IPS-18c (cell line): Measurements from ENCODE around the gene KLHL25.

Experiments
- H3K4me3 ChIP-seq: 2 replicates; pipeline ENCODE4 v1.7.0; 2013; ENCODE audit warnings: low read depth, mild to moderate bottlenecking, low read length, moderate library complexity; ENCODE audit not compliant: insufficient read depth
- H3K9me3 ChIP-seq: one replicate; pipeline ENCODE4 v1.6.1; 2013; ENCODE audit warnings: mild to moderate bottlenecking, low read length, moderate library complexity; ENCODE audit not compliant: control insufficient read depth, insufficient read depth

Gene KLHL25

DNA sequence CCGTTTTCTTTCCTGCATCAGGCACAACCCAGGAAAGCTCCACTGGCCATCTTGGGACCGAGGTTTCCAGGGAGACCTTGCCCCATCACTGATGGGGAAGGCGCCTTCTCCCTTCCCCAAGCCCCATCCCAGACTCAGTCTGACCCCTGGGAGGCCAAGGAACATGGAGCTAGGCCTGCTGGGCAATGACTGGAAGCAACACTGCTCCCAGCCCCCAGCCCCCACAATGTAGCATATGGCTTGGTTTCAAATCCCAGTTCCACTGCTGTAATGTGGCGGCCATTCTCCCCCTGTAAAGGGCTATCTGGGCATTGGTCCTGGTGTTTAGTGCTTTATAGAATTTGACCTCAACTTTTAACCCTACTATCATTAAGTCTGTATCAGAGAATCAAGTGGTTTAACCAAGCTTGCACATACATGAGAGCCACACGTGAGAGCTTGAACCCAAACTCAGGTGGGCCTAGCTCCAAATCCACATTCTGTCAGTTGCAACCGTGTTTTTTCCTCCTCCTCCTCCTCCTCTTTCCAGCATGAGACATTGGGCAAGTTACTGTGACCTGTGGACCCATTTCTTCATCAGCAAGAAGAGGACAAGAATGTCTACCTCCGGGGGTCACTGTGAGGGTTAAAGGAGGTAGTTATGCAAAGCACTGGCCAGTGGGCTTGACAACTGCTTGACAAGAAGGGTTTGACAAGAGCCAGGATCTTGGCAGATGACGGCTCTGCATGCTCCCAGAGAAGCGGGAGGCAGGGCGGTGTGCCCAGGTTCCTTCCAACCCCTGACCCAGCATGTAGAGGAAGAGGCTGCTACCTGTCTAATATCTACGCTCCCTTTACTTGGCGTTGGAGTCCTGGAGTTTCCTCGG is 37.4 kb downstream of the KLHL25 start:
- no peaks in the 10 kb centered on the region for H3K9me3 ChIP-seq

DNA sequence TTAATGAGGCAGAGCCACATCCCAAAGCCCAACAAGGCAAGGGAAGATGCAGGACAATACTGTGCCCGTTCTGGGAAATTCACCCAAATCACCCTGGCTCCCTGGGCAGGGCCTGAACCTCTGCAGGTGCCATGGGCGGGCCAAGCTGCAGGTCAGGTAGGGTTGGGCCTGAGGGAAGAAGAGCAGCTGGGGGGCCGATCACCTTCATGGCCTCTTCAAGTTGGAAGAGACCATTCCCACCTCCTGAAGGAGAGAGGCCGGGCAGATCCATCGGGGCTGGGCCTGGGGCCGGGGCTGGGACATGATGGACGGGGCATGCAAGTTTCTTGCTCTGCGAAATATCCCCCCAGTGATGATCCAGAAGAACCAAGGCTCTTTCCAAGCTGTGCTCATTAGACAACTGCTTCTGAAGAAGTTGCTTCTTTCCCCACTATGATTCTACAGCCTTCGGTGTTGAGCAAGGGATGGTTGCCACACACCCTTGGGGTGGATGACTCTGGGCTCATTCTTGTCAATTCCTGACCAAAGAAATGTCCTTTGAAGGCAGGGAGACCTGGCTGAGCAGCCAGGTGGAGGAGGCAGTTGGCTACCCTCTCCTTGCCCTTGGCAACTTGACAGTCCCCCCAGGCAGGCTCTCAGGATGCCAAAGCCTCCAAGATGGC is 38.2 kb downstream of the KLHL25 start:
- Histone ChIP-seq H3K4me3 (no peak overlapping the region), H3K9me3 (no peaks in the 10 kb centered on the region)

More for the DNA sequence above, 37.4 kb downstream of the KLHL25 start:
- H3K4me3 ChIP-seq: no peak overlapping the region

DNA sequence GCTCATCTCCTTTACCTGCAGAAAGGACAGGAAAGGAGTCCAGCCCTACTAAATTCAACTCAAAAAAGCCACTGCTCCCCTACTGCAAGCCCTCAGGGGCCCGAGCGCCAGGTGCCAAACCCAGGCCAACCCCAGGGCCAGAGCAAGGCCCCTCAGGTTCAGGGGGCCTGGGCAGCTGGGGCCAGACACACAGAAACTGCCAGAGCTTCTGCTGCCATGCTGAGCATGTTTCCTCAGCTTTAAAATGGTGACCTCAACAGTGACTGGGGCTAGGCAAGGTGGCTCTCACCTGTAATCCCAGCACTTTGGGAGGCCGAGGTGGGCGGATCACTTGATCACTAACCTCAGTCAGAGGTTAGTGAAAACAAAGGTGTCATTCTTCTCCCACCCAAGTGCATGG is 38.8 kb downstream of the KLHL25 start:
- Histone ChIP-seq H3K4me3 (no peak overlapping the region), H3K9me3 (no peaks in the 10 kb centered on the region)

DNA sequence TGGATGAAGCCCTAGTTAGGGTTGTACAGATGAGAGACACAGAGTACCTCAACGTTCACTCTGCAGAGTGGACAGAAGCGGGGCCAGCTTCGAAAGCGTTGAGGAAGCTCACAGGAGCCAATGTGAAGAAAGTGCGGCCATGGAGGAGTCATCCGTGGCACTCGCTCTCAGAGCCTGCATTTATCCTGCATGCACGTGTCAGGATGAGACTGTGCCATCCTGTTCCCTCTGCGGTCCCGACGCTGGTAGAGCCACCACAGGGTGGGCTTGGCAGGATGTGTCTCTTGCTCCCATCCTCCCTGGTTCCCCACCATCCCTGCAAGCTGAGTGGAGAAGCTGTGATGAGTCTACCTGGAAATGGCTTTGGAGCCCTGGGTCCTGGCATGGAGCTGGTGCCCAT is 39.3 kb downstream of the KLHL25 start:
- Histone ChIP-seq H3K4me3 (no peak overlapping the region), H3K9me3 (no peaks in the 10 kb centered on the region)

DNA sequence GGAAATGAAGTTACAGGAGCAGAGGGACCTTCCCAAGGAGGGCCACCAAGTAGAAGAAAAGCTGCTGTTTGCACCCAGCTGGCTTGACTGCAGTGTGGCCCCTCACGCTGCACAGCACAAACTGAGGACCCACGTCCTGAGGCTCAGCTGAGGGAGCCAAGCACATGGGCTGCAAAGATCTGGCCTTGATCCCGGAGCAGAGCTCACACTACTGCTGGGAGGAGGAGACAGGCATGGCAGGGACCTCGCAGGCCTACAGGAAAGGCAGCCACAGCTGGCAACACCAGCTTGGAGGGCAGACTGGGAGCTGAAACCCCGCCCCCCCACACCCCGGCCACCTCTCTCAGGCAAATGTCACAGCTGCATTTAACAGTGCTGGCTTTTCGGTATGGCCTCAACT is 39.7 kb downstream of the KLHL25 start:
- Histone ChIP-seq H3K9me3 (no peaks in the 10 kb centered on the region), H3K4me3 (no peak overlapping the region)

DNA sequence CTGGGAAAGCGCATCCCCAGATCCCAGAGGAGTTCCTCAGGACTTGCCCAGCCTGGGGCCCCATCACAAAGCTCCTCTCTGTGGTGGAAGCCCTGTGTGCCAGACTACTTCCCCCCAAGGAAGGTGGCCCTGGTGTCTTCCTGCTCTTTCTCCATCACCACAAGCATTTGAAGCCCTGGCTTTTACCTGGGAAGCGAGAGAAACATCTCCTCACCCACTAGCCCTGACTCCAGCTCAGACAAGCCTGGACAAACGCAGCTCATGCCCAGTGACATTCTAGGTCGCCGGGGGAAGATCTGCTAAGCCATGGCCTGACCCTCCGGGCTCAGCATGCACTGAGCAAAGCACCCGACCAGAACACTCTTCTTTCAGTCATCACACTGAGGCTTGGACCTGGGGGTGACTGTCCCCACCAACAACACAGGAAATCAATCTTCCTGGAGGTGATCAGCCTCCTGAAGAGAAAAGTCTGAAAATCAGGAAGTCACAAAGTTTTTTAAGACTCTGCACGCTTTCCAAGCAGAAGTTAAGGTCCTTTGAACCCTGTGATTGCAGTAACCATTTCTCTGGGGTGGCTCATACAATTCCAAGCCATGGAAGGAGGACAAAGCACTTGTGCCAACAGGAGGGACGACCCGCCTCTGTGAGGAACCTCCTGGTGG is 40.8 kb downstream of the KLHL25 start:
- Histone ChIP-seq H3K4me3 (no peak overlapping the region), H3K9me3 (no peaks in the 10 kb centered on the region)

DNA sequence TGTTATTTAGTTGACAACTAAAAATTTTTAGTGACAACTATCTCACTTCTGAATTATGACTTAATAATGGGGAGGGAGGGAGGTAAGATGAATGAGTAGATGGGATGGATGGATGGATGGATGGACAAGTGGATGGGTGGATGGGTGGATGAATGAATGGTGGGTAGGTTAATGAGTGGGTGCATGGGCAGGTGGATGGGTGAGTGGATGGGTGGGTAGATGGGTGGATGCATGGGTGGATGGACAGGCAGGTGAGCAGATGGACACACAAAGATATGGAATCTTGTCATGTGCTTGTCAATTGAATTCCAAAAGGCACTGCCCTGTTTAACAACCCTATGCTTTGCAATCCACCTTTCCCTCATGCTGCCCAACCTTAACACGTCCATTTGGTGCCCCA is 41.5 kb downstream of the KLHL25 start:
- no peak overlapping the region for H3K4me3 ChIP-seq
- H3K9me3 ChIP-seq: no peaks in the 10 kb centered on the region

DNA sequence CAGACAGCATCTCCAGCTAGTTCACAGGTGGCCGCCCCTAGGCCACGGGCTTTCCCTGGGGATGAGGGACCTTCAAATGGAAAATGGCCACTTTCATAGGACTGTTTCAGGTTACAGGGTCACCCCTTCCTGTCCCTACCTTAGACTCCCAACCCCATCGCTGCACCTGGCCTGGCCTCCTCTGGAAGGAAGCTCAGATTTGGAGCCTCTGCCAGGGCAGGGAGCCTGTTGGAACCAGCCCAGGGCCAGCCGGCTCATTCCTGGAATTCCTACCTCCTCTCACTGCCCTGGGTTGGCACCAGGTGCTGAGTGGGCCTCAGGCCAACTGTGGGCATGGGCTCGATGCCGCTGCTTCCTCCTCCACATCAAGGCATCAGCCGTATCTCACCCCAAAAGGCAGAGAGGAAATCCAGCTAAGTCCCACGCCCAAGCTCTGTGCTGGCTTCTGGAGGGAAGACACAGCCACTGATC is 42.2 kb downstream of the KLHL25 start:
- no peak overlapping the region; the same call in 1 of the 2 replicates for H3K4me3 ChIP-seq
- no peaks in the 10 kb centered on the region for H3K9me3 ChIP-seq

DNA sequence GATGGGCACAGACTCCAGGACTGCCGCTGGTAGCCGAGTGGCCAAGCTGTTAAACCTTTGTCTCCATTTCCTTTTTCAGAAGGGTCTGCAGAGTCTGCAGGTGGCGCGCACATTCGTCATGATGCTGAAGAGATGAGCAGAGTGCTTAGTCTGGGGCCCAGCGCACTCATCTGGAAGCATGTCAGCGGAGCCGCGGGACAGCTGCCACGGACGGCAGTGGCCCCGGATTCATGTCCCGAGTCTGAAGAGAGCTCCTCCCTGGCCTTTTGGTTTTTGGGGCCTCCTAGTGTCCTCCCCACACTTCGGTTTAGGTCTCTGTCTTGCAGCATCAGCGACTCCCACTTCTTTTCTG is 42.6 kb downstream of the KLHL25 start:
- Histone ChIP-seq H3K9me3 (no peaks in the 10 kb centered on the region), H3K4me3 (peak overlapping the region; percentile 26)

DNA sequence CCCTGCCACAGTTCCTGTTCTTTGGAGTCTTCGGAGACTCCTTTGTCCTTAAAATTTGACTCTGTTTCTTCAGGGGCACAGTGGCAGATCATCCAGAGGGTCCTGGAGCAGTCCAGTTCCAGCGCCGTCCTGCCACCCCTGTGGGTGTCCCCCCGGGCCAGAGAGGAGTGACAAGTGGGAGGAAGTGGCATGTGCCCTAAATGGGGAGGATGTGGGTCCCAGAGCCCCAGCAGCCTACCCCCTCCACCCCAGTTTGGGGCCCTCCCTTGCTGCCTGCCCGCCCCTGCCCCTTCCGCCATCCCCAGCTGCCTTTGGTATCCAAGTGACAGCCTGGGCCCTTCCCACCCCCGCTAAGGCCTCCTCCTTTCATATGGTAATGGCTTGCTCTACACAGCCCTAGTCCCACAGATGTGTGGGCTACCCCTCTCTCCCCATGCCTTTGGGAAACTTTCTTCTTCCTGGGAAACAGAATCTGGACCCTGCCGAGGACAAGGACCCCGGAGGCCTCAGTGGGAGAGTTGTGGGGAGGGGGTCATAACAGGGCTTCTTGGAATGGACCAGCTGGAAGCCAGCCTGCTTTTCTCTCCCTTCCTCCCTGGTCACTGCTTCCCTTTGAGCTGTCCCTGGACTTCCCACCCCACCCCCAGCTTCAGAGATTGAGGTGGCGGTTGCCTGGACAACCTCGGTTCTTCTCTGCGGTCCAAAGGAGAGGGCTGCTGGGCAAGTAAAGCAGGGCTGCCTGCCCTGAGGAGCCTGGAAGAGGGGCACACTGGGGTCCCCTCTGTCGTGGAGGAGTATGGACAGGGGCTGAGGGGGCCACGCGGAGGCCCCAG is 43.2 kb downstream of the KLHL25 start:
- peak overlapping the region; percentile 26 for H3K4me3 ChIP-seq

DNA sequence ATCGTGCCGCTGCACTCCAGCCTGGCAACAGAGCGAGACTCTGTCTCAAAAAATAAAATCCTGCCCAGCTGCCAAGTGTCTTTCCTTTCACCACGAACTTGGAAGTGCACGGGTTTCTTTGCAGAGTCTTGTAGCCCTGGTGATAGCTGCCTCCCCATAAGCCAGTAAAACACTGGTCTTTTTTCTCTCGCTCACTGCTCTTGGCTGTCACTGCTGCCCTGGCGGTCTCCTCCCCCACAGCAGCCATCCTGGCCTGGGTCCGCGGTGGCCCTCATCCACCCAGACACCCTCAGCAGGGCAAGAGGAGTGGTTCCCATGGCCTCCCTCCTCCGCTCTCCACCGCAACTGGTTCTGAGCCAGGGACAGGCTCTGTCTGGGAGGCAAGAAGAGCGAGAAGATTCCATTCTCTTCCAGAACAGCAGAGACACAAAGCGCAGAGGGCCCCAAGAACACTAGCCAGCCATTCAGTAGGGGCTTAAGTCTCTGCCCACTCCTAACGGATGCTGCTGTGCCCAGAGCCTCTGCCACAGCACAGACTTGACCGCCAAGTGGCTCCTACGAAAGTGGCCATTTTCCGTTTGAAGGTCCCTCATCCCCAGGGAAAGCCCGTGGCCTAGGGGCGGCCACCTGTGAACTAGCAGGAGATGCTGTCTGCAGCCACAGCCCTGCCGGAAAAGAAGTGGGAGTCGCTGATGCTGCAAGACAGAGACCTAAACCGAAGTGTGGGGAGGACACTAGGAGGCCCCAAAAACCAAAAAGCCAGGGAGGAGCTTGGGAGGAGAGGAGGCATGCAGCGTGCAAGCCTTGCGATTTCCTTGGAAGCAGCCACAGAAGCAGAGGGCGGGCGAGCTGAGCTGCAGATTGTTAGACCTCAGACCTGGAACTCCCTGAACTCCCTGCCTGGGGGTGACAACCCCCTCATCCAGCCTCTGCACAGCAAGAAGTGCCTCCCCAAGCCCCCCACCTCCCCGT is 44.1 kb downstream of the KLHL25 start:
- no peaks in the 10 kb centered on the region for H3K9me3 ChIP-seq
- 0 out of 2 replicates have a peak overlapping the region, but pooled peaks have one; percentile 4 for H3K4me3 ChIP-seq

More for the DNA sequence above, 43.2 kb downstream of the KLHL25 start:
- H3K9me3 ChIP-seq: no peaks in the 10 kb centered on the region

DNA sequence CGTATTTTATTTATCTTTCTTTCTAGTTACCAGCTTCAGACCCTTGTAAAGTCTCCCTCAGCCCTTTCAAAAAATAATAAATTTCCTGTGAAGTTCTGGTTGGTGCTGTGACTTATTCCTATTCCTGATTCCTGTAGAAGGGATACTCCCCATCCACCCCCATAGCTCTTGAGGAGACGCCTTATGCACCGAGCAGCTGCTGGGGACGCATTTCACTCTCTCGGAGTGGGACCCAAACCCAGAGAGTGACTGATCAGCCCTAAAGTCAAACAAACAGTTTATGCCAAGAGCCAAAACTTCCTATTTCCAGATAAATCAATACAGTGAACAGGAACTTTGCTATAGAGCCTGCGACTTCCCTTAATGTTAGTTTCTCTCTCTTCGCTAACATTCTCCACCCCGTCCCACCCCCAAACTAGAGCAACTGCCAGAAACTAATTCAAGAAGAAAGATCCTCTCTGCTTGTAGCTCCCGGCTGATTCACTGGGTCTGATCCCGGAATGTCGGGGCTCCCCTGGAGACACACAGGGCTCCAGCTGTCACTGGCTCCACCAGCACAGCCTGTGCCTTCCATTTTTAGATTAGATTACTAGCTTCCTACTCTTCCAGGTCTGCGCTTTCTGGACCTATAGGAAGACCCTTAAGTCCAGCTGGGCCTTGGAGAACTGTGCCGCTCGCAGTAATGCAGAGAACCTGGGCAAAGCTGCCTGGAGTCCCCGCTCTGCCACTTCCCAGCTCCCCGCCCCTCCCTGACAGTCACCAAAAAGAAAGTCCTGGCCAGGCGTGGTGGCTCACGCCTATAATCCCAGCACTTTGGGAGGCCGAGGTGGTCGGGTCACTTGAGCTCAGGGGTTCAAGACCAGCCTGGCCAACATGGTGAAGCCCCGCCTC is 45.2 kb downstream of the KLHL25 start:
- H3K9me3 ChIP-seq: no peaks in the 10 kb centered on the region
- no peak overlapping the region for H3K4me3 ChIP-seq

DNA sequence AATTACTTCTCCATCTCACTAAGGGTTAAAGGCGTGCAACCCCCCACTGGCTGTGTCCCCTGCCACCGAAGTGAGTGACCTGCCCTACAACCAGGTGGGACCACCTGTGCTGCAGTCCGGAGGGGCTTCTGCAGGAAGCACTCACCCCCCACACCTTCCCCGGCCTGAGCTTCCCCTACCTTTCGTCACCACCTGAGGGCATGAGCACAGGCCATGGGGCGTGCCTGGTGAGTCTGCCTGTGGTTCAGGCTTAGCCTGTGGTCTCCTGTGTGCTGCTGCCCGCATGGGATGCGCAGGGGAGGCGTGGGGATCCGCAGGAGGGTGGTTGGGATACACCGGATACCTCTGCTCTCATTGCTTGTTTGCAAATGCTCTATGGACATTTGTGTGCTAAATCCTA is 46.0 kb downstream of the KLHL25 start:
- H3K4me3 ChIP-seq: no peak overlapping the region
- H3K9me3 ChIP-seq: no peaks in the 10 kb centered on the region

DNA sequence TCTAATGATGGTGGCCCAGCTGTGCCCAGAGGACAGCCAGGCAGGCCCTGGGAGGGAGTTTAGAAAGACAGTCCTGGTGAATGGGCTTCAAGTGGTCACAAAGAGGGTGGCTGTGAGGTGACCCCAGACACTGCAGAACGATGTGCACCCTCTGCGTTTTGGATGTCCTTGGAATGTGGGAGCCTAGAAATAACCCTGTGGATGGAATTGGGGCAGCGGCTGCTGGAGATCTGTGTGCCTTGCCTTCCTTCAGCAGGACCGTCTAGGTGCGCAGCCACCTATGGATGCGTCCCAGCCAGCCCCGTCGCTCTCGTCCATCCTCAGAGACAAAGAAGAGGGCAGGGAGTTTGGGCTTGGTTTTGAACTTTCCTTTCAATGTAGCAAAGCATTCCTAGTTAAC is 46.5 kb downstream of the KLHL25 start:
- no peaks in the 10 kb centered on the region for H3K9me3 ChIP-seq
- no peak overlapping the region for H3K4me3 ChIP-seq

DNA sequence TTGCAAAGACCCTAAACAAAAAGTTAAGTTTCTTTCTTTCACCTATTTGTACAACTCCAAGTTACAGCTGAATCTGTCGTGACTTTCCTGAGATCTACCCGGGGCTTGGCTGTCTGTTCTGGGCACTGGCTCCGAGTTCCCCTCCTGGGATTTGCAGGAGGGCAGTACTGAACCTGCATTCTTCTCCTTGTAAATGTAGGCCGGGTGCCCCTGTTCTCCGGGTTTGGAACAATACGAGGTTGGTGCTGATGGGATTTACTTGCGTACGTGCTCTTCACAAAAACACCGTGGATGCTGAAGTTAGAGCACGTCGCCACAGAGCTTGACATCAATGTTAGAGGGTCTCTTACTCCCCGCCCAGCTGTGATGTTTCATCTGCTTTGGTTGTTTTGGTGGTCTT is 48.1 kb downstream of the KLHL25 start:
- Histone ChIP-seq H3K4me3 (no peak overlapping the region), H3K9me3 (no peaks in the 10 kb centered on the region)
